GM11168 (cell line): ENCODE results near the gene TP63.

Experiments
- in situ Hi-C: fragments of 300-500 bp; cut with MboI; formaldehyde crosslinking; loops from one replicate; pipeline ENCODE4 v1.12.0; 2022; ENCODE audit warnings: low sequenced_read_pairs; ENCODE audit not compliant: unreplicated experiment

TP63 gene

GRCh38 chr3:189805375-189806067 is 174.3 kb downstream of the TP63 start:
- in situ Hi-C loops, result no loop called here

GRCh38 chr3:189806171-189806951 is 175.2 kb downstream of the TP63 start:
- in situ Hi-C loops, result no loop called here

DNA sequence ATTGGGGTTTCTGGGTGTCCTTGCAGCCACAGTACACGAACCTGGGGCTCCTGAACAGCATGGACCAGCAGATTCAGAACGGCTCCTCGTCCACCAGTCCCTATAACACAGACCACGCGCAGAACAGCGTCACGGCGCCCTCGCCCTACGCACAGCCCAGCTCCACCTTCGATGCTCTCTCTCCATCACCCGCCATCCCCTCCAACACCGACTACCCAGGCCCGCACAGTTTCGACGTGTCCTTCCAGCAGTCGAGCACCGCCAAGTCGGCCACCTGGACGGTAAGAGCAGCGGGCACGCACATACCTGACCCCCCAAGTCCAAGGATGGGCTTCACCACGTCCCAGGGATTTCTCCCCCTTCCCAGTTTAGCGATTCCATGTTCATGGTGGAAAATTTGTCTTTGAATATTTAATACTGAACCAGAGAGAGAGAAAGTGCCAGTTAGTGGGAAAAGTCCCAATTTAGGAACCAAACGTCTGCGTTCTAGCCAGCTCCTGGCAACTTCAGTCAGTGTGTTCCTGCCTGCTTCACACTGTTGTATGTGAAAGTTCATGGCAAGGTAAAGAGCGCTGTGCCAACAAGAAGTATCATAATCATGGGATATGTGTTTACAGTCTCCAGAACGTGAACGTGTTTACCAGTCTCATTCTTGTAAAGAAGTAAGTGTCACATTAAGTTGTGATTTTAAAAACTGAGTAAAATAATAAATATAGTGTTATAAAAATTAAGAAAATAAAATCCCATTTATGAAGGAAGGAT is 177.2 kb downstream of the TP63 start:
- in situ Hi-C loops, result no loop called here

DNA sequence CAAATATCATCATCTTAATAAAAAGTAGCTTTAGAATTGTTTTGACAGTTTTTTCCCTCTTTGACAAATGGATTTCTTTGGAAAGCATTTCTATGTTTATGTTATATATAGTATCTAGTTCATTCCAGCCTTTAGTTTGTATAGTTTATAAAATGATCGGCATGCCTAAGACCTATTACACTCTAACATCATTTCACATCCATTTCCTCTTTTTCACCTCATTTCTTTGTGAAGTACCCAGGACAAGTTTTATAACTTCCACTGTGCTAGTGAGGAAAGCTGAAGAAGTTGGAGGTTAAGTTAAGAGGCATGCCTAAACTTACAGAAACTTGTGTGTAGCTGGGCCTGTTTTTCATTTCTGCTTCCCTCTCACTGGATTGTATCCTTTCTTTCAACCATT is 178.4 kb downstream of the TP63 start:
- in situ Hi-C loops, result no loop called here

- in situ Hi-C loops, result no loop called here
Observed at GRCh38 chr3:189812806-189813465, 181.7 kb downstream of the TP63 start.

DNA sequence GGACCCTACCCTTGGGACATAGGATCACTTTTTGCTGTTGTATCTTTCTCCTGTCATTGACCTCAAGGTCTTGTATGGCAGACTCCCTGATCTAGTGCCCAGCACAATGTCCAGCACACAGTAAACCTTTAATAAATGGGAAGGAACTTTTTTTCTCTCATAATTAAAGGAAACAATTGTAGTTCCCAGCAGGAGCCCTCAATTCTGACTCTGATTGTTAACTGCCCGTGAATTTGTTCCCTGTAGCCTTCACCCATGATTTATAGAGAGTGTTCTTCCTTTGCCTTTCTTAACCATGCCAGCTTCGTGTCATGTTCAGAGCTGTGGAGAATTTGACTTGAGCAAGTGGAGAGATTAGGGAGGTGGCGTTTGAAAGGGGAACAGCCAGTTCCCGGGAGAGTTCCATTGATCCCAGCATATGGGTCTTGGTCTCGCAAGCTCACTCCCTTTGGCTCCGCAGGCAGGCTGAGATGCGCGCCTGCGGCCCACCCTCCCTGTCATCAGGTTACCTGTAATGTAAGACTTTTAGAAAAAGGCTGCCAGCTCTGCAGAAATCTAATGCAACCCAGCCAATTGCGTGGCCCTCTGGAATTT is 182.6 kb downstream of the TP63 start:
- in situ Hi-C loops, result no loop called here

DNA sequence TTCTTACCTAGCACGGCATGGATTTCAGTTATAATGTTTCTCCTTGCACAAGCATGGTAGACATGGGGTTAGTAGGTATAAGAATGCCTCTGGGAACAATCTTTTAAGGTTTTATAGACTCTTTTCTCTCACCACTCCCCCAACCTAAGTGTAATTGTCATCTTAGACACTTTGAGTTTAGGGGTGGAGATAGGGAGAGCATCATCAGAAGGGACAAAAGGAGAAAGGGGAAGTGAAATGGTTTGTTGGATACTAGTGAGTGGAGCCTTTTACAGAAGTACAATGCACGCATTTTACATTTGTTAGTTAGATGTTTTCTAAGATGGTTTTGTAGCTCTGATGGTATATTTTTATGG is 189.2 kb downstream of the TP63 start:
- in situ Hi-C loops, result no loop called here

DNA sequence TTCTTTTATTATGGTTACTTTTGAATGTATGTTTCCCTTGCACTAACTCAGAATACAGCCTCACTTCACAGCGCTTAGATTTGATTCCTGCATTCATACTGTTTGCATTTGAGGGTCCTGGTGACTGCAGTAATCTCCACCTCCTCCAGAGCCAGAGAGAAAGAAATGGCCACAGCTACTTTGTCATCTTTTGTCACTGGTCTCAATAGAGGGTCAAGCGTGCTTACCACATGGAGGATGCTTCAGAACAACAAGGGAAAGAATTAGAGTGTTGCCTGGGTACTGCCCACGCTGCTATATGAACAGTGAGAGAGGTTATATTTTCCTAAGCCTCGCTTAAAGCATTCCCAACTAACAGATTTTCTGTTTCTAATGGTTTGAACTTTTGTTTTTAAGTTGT is 190.1 kb downstream of the TP63 start:
- in situ Hi-C loops, result no loop called here

DNA sequence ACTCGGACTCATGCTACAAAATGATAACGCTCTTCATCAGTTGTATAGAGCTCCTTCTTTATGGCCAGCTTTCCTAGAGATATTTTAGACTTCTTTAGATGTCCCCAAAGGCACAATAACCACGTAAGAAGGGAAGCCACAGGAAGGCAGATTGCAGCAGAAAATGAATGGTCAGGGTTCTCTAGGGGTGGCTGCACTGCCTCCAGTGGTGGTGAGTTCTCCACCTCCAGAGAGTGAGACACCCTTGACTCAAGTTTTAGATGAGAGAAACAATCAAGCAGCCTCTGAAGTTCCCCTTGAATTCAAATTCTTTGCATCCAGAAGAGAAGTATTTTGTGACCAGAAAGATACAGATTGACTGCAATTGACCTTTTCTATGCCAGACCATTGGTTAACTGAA is 191.5 kb downstream of the TP63 start:
- in situ Hi-C loops, result no loop called here

DNA sequence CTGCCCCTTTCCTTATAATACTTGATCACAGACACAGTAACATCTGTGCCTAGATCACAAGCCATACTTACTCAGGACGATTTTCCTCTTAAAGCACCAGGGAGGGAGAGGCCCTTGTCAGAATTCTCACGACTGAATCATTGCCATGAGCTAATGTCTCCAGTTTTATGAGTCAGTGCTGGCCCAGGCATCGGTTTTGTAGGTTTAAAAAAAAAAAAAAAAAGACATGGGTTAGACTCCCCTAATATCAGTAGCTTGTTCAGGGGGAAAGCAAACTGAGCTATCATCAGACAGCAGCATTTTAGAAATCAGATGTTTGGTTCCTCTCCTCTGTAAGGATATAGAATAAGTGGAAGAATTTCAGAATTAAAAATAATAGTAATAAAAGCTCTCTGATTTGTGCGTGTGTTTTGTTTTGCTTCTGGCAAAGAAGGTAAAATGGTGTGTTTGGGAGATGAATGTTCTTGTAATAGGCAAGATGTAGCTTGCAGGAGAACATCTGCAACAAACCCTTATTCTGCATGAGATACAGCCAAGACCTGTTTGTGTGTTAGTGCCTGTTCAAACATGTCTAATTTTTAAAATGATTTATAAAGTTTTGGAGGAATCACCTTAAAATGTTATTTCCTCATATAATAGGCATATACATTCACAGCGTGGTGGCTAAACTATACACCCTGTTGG is 193.6 kb downstream of the TP63 start:
- in situ Hi-C loops, result no loop called here

- in situ Hi-C loops, result no loop called here
Observed at GRCh38 chr3:189826566-189826965, 195.4 kb downstream of the TP63 start.

GRCh38 chr3:189827108-189827507 is 195.9 kb downstream of the TP63 start:
- in situ Hi-C loops, result no loop called here

- in situ Hi-C loops, result no loop called here
Observed at GRCh38 chr3:189830401-189830800, 199.2 kb downstream of the TP63 start.

- in situ Hi-C loops, result no loop called here
Observed at GRCh38 chr3:189833266-189833665, 202.1 kb downstream of the TP63 start.

- in situ Hi-C loops, result no loop called here
Observed at GRCh38 chr3:189833996-189834395, 202.8 kb downstream of the TP63 start.

- in situ Hi-C loops, result no loop called here
Observed at GRCh38 chr3:189834462-189834861, 203.3 kb downstream of the TP63 start.

DNA sequence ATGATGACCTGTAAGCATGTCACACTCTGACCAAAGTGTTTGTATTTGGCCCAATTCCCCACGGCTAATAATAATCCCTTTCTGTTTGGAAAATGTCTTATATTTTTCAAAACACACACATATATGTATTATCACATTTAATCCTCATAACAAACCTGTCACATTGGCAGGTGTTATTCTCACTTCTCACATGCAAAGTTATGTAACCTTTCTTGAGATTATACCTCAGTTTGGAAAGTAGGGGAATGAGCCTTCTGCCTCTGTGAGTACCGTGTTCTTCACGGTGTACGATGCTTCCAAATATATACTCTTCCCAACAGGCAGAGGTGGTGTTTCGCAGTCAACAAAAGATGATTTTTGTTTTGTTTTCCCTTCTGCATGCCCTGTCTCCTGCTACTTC is 205.6 kb downstream of the TP63 start:
- in situ Hi-C loops, result no loop called here

DNA sequence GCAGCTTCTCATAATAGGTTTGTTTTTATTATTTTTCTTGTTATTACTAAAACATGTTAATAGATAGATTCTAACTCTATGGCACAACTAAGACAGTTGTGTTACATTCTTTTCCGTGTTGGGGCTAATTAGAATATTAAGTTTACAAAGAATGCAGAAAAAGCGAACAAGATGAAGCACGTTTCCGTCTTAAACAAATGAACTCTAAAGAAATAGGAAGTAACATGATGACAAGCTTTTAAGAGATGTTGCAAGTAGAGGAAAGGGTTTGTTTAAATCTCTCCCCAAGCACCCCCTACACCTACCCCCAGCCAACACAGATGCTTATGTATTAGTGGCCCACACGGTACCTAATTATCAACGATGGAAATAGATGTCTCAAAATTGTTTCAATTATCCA is 207.1 kb downstream of the TP63 start:
- in situ Hi-C loops, result no loop called here

DNA sequence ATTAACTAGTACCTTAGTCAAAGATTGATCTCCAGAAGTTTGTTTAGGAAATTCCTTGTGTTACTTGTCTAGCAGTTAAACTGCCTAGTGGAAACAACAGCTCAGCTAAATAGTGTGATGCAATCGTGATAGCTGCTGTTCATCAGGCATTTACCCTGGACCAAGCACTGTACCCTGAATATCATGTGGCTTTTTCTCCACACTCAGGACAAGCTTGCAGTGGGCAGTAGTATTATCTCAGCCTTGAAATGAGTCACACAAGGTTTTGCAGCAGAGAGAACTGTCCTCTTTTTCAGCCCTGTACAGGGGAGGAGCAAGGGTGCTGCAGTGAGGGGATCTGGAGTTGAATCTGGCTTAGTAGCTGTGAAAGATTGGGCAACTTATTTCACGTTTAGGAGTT is 208.4 kb downstream of the TP63 start:
- in situ Hi-C loops, result no loop called here
